Central memory CD4-positive, alpha-beta T cell (primary cell): ENCODE results near the gene ANKRD11.

Source experiments
- DNase-seq: peaks from one replicate; pipeline ENCODE4 v3.0.0; 2022

Gene ANKRD11

GRCh38 chr16:89506113-89506504 is 15.7 kb upstream of the ANKRD11 start:
- no peak for DNase-seq

- peak; percentile 89 for DNase-seq
Observed at GRCh38 chr16:89505204-89506112, 15.1 kb upstream of the ANKRD11 start.

- no peak for DNase-seq
Observed at GRCh38 chr16:89504091-89504490, 13.7 kb upstream of the ANKRD11 start.

- DNase-seq: no peak
Observed at GRCh38 chr16:89502081-89502843, 11.9 kb upstream of the ANKRD11 start.

GRCh38 chr16:89499767-89500166 is 9.4 kb upstream of the ANKRD11 start:
- no peak for DNase-seq

- no peak for DNase-seq
Observed at GRCh38 chr16:89498839-89499238, 8.5 kb upstream of the ANKRD11 start.

GRCh38 chr16:89495121-89495520 is 4.8 kb upstream of the ANKRD11 start:
- DNase-seq: no peak

- no peak for DNase-seq
Observed at GRCh38 chr16:89493776-89494175, 3.4 kb upstream of the ANKRD11 start.

GRCh38 chr16:89491974-89492687 is 1.8 kb upstream of the ANKRD11 start:
- DNase-seq: no peak

GRCh38 chr16:89491238-89491869 is 993 bp upstream of the ANKRD11 start:
- DNase-seq: no peak

- no peak for DNase-seq
Observed at GRCh38 chr16:89489898-89490438, 393 bp downstream of the ANKRD11 start.

GRCh38 chr16:89489040-89489897 is 1.1 kb downstream of the ANKRD11 start:
- DNase-seq: peak; percentile 89

- no peak for DNase-seq
Observed at GRCh38 chr16:89485701-89486246, 4.6 kb downstream of the ANKRD11 start.

- DNase-seq: no peak
Observed at GRCh38 chr16:89484923-89485679, 5.3 kb downstream of the ANKRD11 start.

GRCh38 chr16:89484041-89484501 is 6.3 kb downstream of the ANKRD11 start:
- peak; percentile 83 for DNase-seq

GRCh38 chr16:89482817-89483205 is 7.5 kb downstream of the ANKRD11 start:
- DNase-seq: no peak

GRCh38 chr16:89482150-89482816 is 8.1 kb downstream of the ANKRD11 start:
- DNase-seq: no peak

- no peak for DNase-seq
Observed at GRCh38 chr16:89481356-89481955, 8.9 kb downstream of the ANKRD11 start.

GRCh38 chr16:89478576-89479221 is 11.7 kb downstream of the ANKRD11 start:
- no peak for DNase-seq
